GM18858 (cell line): ENCODE data around the gene NIM1K.
"Not testable (repeated sequence)": the region's sequence is repeated elsewhere in the genome, so short reads cannot be mapped to it uniquely, and the experiment has no call there.

ENCODE experiments used
- ATAC-seq: cut with Tn5 transposase; IDR thresholded peaks from one replicate; pipeline ENCODE4 v1.9.1; 2021; ENCODE audit not compliant: unreplicated experiment

The NIM1K gene

DNA sequence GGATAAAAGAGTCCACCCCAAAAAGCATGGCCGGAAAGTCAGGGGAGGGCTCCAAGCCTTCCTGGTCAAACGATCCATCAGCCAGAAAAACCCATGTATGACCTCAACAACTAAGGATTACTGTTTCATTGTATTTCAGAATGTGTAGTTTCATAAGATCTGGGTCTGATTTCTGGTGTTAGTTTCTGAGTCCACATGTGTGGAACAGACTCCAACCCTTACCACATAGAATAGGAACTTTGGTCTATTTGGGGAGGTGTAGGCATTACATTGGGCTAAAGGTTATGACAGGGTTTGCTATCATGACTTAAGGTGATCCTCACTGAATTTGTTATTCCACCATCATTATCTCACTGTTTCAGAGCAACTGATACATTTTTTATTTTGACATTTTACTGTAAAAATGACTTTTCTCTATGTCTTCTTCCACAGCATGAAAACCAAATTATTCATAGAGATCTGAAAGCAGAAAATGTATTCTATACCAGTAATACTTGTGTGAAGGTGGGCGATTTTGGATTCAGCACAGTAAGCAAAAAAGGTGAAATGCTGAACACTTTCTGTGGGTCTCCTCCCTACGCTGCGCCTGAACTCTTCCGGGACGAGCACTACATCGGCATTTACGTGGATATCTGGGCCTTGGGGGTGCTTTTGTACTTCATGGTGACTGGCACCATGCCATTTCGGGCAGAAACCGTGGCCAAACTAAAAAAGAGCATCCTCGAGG lies 87.7 kb downstream of the NIM1K start:
- no peak for ATAC-seq

DNA sequence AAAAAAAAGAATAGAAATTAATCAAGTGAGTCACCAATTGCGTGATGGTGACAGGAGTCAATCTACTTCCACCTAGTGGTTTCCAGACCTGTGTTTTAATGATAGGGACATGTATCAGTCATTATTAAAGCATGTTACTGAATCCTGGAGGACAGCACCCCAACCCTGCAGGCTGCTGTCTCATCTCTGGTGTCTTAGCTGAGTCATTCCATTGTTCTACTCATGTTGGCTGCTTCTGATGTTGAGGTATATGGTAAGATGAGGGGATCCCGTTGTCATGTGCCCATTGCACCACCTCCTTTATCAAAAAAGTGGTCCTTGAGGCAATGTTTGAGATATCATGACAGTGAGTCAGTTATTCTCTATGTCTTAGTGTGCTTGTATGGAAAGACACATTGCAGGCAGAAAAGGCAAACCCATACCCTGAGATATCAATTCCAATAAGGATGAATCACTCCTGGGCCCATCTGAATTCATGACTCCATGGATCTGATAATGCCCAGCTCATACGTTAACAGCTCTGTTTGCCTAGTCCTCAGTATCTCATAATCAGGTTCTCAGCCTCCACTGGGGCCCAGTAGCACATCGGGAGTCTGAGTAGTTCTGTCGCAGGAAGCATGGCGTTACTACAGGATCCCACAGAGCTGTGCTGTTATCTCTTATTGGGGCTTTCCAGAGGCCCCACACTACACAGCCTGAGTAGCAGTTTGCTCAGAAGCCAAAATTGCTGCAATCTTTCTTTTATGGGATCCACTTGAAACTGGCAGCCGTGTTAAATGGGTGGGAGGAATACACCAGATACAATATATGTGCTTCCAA lies 90.0 kb downstream of the NIM1K start:
- ATAC-seq, result no peak

DNA sequence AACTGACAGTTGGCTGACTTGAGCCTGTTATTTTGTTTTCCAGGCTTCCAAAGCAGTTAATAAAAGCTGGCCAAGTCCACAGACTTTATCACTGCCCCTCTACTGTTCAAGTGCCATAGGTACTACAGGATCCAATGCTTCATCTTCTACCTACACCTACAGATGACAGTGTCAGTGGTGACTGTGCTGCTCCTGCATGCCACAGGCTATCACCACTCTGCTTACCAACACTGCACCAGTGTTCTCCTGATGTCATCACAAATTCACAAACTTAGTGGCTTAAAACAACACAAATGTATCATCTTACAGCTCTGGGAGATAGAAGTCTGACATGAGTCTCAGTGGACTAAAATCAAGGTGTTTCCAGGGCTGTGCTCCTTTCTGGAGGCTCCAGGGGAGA lies 94.6 kb downstream of the NIM1K start:
- no peak for ATAC-seq

DNA sequence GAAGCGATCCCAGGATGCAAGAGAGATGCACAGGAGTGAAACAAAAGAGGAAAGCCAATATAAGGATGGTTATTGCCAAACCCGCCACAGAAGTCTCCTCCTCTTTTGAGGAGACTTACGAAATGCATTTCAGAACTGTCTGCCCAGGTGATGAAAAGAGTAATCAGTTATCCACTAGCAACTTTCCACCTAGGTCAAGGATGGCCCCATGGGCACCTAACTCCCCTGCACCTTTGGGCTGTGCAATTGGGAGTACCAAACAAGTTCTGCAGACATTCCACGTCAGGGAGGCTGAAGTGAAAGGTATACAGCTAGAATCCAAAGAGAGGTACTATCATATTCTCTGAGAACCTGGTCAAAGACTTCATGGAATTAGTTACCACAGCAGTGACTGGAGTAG lies 95.5 kb downstream of the NIM1K start:
- no peak for ATAC-seq

DNA sequence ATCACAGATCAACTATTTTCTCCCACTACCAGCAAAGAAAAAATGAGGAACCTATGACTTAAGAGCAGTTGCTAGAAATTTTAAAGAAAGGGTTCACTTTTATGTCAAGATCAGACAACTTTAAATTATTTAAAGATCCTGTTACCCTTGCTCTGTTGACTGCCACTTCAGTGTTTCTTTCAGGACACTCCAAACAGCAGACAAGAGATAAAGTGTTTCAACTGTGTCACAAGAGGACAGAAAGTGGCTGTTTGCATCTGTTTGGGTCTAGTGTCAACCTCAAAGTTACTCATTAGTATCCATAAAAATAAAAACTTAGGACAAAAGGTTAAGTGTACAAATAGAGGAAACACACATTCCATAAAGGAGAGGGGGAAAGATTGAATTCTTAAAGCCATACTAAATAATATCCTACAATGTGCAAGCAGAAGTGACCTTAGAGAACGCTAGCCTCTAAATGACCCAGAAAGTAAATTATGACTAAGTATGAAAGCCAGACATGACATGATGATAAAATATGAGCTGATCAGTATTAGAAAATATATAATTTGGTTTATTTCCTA lies 96.3 kb downstream of the NIM1K start:
- no peak for ATAC-seq

DNA sequence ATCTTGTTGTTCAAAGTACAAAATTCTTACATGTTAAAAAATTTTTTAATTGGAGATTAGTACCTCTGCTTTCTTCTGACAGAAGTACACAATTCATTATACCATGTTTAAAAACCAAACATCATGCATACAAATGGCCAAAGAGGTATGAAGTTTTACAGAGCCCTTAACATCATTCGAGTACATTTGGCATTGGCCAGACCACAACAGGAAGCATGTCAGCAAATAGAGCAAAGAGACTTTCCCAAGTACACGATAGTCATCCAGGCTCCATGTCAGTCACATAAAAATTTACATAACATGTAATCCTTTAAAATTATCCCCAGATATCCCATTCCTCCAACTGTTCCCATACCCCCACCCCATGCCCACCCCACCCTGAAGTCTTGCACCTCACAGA lies 98.7 kb downstream of the NIM1K start:
- no peak for ATAC-seq

DNA sequence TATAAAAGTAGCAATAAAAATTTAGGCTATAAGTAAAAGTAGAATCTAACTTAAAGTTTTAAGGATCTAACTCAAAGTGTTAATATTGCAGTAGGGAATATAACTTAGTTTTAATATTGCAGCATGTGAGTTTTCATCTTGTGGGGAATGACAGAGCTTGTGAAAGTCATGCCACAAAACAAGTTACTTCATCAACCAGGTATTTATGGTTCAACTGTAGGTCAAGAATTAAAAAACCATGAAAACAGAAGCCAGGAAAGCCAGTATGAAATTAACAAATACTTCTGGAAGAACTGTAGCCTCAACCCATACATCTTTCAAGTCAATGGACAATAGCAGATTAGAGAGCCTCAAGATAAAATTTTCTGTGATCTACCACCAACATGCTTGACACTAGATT lies 102.2 kb downstream of the NIM1K start:
- ATAC-seq, result no peak

DNA sequence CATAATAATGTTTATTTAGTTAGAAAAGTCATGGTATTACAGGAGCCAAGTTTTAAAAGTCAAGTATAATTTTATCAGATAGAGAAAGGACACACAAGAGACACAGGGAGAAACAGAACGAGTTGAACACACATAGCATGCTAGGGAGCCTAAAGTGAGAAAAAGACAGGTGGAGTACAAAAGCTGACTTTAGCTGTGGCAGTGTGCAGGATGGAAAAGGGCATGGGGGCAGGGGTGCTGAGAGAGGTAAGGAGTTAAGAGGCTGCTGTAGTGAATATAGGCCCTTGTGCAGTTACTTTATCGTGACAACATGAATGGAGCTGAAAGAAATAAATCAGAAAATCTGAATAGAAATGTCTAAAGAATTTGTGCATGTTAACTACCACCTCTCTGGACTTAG lies 103.2 kb downstream of the NIM1K start:
- ATAC-seq, result no peak

DNA sequence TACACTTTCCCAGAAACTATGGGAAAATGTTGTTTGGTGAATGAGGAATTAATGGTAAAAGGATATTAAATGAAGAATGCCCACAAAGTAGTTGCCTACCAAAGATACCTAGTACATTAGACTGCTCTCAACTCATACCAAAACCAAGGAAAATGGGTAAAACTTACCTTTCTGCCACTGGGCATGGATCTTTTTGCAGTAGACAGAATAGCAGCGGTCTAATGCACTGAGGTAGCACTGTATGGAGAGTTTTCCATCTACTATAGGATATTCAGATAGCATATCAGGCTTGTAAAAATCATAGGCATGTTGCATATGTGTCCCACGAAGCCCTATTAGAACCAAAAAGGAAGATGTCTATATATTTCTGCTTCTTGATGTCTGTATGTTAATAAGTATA lies 104.8 kb downstream of the NIM1K start:
- no peak for ATAC-seq

DNA sequence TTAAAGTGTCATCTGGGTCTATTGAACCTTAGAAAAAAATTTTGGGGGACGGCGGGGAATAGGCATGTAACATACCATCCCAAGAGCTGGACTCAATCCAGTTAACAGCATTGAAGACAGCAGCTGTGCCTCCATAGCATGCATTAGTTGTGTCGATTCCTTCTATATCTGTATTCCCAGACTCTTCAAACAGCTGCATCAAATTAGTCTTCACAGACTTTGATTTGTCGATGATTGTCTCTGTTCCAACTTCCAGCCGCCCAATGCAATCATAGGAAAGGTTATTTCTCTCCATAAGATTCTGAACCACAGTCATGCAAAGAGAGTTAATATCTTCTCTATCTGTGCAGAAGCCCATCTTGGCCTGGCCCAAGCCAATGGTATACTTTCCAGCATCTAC lies 106.4 kb downstream of the NIM1K start:
- ATAC-seq, result no peak

DNA sequence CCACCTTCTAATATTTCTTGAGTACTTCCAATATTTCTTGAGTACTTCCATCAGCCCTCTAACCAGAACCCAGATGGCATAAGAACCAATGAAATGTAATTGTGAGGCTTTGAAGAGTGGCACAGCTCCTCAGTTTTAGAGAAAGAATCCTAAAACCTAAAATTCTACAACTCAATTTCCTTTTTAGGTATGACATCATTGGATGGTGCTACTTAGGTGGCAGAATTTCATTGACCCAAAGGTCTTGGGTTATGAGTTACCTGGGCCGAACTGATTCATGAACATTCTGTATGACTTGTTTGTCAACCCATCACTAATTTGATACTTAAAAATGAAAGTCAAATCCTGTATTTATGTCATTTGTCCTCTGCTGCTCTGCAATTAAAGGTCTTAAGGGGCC lies 108.1 kb downstream of the NIM1K start:
- no peak for ATAC-seq

DNA sequence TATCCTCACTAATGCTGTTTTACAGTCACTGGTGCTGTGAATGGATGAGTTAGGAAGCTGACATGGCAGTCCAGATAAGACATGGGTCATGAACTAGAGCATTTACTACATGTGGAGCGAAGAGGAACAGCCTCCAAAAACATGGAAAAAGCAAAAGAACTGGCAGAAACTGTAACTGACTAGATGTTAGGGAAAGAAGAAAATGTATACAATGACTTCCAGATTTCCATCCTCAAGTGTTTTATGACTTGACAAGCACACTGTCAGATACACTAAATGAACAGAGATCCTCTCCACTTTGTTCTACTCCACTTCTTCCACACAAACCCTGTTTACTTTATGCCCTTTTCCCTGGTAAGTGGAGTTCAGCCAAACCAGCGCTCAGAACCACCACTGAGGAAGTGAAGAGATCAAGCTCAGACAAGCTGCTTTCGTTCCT lies 109.6 kb downstream of the NIM1K start:
- ATAC-seq, result no peak

DNA sequence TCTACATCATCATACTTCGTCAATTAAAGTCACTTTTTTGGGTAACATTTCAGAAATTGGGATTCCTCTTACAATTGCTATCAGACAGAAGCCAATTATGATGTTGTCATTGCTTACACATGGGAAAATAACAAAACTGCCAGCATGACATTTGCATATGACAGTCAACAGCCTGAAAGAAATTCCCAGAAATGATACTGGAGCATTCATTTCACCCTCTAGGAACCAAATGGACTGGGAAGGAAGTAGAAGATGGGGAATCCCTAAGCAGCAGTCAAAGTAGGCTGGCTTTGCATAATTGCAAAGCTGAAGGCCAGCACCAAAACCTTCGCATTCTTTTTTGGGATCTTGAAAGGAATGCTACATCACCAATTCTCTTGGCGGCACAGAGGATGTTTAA lies 110.5 kb downstream of the NIM1K start:
- no peak for ATAC-seq

DNA sequence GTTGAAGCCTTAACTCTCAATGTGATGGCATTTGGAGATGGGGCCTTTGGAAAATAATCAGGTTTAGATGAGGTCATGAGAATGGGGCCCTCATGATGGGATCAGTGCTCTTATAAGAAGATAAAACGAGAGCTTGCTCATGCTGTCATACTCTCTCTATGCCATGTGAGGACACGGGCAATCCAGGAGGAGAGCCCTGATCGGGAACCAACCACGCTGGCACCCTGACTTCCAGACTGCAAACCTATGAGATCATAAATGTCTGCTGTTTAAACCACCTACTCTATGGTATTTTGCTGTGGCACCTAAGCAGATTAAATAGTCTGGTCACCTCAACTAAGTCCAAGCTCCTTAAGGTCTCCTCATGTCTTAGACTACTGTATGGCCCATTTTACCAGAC lies 111.2 kb downstream of the NIM1K start:
- no peak for ATAC-seq

DNA sequence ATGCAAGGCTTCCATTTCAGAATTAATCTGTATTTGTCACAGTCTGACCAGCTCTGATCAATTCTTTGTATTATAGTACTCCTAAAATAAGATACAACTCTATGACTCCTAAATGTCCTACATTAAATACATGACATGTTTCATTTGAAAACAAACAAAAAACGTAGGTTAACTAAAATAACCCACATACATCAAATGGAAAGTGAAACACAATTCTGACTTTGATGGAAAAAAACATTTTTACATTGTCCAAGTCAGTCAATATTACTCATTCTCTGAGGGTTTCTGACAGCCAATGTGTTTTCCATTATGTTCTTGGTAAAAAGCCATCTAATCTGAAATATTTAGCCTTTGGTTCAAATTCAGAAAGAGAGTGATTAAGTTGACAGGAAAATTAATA lies 112.5 kb downstream of the NIM1K start:
- peak; percentile 62 for ATAC-seq

DNA sequence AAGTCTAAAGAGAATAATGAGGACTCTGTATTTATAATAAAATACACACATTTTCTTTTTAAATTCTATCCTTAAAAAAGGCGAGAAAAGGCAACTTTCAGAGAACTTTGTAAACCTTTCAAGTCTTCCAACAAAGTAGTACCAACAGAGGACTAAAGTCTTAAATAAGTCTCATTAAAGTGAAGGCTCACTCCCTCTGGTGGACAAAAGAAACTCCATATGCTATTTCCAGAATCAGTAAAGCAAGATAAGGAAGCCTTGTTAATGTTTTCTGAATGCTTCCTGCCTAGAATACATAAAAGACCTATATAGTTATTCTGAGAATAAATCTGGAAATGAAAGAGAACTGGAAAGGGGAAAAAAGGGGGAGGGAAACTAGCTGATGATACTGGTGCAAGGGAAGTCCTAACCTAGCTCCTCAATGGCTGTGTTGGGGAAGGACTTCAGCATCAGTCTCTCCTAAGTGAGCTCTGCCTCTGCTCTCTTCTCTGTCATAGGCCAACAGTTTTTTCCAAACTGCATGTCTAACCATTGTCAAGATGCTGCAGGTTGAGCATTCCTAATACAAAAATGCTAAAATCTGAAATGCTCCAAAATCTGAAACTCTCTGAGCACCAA lies 114.0 kb downstream of the NIM1K start:
- peak; percentile 30 for ATAC-seq

DNA sequence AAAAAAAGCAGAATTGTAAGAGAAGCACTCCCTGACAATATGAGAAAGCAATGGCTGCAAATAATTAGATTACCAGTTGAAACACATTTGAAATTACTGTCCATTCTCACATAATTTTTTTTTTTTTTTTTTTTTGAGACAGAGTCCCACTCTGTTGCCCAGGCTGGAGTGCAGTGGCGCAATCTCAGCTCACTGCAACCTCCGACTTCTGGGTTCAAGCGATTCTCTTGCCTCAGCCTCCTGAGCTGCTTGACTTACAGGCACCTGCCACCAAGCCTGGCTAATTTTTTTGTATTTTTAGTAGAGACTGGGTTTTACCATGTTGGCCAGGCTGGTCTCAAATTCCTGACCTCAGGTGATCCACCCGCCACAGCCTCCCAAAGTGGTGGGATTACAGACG lies 114.9 kb downstream of the NIM1K start:
- ATAC-seq, result not testable (repeated sequence)

DNA sequence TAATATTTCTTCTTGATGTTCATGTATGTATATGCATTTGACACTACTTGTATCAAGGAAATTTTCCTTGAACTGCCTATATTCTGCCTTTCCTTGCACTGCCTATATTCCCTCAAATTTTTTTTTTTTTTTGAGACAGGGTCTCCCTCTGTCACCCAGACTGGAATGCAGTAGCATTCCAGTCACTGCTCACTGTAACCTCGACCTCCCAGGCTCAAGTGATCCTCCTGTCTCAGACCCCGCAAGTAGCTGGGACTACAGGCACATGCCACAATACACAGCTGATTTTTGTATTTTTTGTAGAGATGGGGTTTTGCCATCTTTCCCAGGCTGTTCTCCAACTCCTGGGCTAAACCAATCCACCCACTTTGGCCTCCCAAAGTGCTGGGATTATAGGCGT lies 117.1 kb downstream of the NIM1K start:
- no peak for ATAC-seq

DNA sequence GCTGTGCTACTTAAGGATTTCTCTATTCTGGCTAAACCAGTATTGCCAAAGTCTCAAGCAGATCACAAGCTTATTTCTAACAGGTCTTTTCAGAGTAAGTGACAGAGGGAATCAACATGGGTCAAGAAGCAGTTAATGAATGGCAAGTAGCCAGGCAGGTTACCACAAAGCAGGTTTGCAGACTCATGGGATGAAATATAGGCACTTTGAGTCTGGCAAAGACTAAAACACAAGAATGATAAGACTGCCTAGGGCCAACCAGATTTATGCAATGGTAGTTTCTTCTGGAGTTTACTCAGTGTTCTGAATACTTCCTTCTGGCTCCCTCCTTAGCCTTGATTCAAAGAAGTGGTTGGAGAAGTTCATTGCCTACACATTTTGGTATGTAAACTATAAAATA lies 117.6 kb downstream of the NIM1K start:
- no peak for ATAC-seq

DNA sequence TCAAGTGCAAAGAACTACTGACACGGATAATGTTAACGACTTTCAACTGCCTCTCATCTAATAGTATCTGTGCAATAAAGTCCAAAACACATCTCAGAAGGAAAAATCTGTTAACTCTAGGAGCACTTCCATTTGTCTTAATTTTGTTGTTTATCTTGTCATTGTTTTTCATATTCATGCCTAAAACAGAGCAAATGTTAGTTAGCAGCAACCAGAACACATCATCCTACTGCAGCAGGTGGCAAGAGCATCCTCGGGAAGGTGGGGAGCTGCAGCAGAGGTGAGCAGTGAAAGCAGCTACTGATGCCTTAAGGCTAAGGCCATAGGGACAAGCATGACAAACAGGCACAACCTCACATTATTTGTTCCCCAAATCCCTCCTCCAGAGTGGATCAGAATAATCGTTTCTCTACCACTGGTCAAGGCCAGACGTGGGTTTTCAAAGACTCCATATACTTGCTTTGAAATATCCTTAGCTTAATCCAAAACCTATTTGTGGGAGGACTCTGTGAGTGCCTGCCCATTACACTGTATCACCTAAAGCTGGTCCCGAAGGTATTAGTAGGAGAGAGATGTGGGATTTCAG lies 120.1 kb downstream of the NIM1K start:
- ATAC-seq, result no peak

DNA sequence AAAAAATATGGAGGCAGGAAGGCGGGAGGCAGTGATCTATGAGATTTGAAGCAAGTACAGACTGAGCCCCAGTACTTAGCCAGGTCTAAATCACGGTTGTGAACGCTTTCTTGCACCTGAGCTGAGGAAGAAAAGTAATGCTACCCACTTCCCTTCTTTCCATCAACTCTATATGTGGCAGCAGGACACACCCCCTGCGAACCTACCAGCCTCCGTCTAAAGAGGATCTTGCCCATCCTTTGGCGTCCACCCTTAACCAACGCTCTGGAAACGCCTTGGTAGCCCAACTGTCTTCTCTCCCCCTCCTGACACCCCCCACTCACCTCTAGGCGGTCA lies 120.6 kb downstream of the NIM1K start:
- ATAC-seq, result no peak
